Fibroblast of mammary gland (primary cell): Measurements from ENCODE around the gene FBXW11.
"Not testable (repeated sequence)": the region's sequence is repeated elsewhere in the genome, so short reads cannot be mapped to it uniquely, and the experiment has no call there.

Source experiments
- DNase-seq: peaks from one replicate; pipeline ENCODE4 v3.0.0-alpha.2; 2010; ENCODE audit warnings: low read depth
- H3K4me3 ChIP-seq: 2 replicates; pipeline ENCODE4 v1.5.1; 2011; ENCODE audit warnings: low read depth, mild to moderate bottlenecking, low read length, moderate library complexity; ENCODE audit not compliant: control insufficient read depth
- TF ChIP-seq, protein P1 (sequence below): conservative IDR thresholded peaks from 2 replicates; pipeline ENCODE4 v1.5.1; 2011; ENCODE audit warnings: low read depth, low read length, inconsistent platforms; ENCODE audit not compliant: control insufficient read depth, insufficient read depth

FBXW11 gene

GRCh38 chr5:171952021-171952420 lies 54.4 kb downstream of the FBXW11 start:
- H3K4me3 ChIP-seq = no peak overlapping the region
- TF ChIP-seq, protein P1, sequence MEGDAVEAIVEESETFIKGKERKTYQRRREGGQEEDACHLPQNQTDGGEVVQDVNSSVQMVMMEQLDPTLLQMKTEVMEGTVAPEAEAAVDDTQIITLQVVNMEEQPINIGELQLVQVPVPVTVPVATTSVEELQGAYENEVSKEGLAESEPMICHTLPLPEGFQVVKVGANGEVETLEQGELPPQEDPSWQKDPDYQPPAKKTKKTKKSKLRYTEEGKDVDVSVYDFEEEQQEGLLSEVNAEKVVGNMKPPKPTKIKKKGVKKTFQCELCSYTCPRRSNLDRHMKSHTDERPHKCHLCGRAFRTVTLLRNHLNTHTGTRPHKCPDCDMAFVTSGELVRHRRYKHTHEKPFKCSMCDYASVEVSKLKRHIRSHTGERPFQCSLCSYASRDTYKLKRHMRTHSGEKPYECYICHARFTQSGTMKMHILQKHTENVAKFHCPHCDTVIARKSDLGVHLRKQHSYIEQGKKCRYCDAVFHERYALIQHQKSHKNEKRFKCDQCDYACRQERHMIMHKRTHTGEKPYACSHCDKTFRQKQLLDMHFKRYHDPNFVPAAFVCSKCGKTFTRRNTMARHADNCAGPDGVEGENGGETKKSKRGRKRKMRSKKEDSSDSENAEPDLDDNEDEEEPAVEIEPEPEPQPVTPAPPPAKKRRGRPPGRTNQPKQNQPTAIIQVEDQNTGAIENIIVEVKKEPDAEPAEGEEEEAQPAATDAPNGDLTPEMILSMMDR = no peak

DNA sequence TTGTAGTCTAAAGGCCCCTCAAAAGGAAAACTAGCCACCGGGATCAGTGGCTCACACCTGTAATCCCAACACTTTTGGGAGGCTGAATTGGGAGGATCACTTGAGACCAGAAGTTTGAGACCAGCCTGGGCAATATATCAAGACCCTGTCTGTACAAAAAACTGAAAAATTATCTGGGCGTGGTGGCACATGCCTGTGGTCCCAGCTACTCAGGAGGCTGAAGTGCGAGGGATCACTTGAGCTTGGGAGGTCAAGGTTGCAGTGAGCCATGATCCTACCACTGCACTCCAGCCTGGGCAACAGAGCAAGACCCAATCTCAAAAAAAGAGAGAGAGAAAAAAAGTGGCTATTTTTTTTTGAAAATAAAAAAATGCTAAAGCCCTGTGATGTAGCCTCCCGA lies 55.2 kb downstream of the FBXW11 start:
- no peak for DNase-seq
- TF ChIP-seq, protein P1 = no peak
- no peak overlapping the region for H3K4me3 ChIP-seq

More at GRCh38 chr5:171952021-171952420, 54.4 kb downstream of the FBXW11 start:
- no peak for DNase-seq

GRCh38 chr5:171946000-171946781 lies 60.2 kb downstream of the FBXW11 start:
- TF ChIP-seq, protein P1 = no peak
- no peak overlapping the region for H3K4me3 ChIP-seq
- DNase-seq = no peak

DNA sequence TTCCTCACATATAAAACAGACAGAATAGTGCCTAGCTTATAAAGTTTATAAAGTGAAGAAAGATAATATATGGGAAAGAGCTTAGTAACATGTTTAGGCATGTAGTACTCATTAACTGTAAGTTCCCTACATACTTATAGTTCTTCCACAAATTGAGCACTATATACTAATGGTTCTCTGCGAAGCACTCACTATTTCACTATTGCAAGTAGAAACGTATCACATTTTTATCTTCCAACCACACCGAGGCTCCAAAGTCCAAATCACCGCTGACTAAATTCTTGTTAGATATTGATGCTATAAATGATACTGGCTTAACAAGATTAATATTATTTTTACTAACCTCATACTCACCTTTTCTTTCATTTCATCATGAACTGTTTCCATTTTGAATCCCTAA lies 61.0 kb downstream of the FBXW11 start:
- H3K4me3 ChIP-seq = no peak overlapping the region
- DNase-seq = no peak
- TF ChIP-seq, protein P1 = no peak

- TF ChIP-seq, protein P1 = no peak
- DNase-seq = peak; percentile 44
- no peak overlapping the region for H3K4me3 ChIP-seq
Measured at GRCh38 chr5:171945066-171945465, 61.4 kb downstream of the FBXW11 start.

- not testable (repeated sequence) for DNase-seq, H3K4me3 ChIP-seq
Measured at GRCh38 chr5:171942112-171942516, 64.3 kb downstream of the FBXW11 start.

DNA sequence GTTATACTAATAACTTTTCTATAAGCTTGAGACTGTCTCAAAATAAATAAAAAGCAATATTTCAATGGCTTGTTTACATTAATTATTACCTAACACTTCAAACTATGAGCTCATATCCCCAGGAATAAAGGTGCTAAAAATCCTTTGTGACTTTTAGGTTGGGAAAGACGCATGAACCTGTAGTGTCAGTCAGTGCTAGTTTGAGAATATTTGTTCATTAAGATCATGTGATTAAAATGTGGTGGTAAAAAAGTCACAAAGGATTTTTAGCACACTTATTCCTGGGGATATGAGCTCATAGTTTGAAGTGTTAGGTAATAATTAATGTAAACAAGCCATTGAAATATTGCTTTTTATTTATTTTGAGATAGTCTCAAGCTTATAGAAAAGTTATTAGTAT lies 64.8 kb downstream of the FBXW11 start:
- not testable (repeated sequence) for H3K4me3 ChIP-seq, DNase-seq

GRCh38 chr5:171941275-171941674 lies 65.2 kb downstream of the FBXW11 start:
- not testable (repeated sequence) for DNase-seq, H3K4me3 ChIP-seq
